HK-2 (cell line): ENCODE measurements around the gene PPP1R12B.
"Not testable (repeated sequence)": the region's sequence is repeated elsewhere in the genome, so short reads cannot be mapped to it uniquely, and the experiment has no call there.

Experiments used
- DNase-seq: peaks from one replicate; pipeline ENCODE4 v3.0.0-alpha.2; 2018; ENCODE audit not compliant: unreplicated experiment

Gene PPP1R12B

GRCh38 chr1:202614363-202615207 lies 266.1 kb downstream of the PPP1R12B start:
- DNase-seq = not testable (repeated sequence)

GRCh38 chr1:202615208-202615500 lies 266.7 kb downstream of the PPP1R12B start:
- DNase-seq = not testable (repeated sequence)

- peak; percentile 80 for DNase-seq
These were observed 267.2 kb downstream of the PPP1R12B start for GRCh38 chr1:202615501-202616354.

- DNase-seq = no peak
These were observed 267.9 kb downstream of the PPP1R12B start for GRCh38 chr1:202616355-202616915.

- not testable (repeated sequence) for DNase-seq
These were observed 270.5 kb downstream of the PPP1R12B start for GRCh38 chr1:202619012-202619411.

- DNase-seq = no peak
These were observed 271.0 kb downstream of the PPP1R12B start for GRCh38 chr1:202619505-202619904.

- not testable (repeated sequence) for DNase-seq
These were observed 271.5 kb downstream of the PPP1R12B start for GRCh38 chr1:202620036-202620435.

- DNase-seq = no peak
These were observed 272.9 kb downstream of the PPP1R12B start for GRCh38 chr1:202621446-202621845.

GRCh38 chr1:202622388-202622787 lies 273.9 kb downstream of the PPP1R12B start:
- no peak for DNase-seq

- no peak for DNase-seq
These were observed 274.6 kb downstream of the PPP1R12B start for GRCh38 chr1:202623075-202623474.

- not testable (repeated sequence) for DNase-seq
These were observed 275.0 kb downstream of the PPP1R12B start for GRCh38 chr1:202623476-202623875.

GRCh38 chr1:202624088-202624780 lies 275.7 kb downstream of the PPP1R12B start:
- no peak for DNase-seq

- DNase-seq = no peak
These were observed 276.2 kb downstream of the PPP1R12B start for GRCh38 chr1:202624781-202625108.

- peak; percentile 74 for DNase-seq
These were observed 277.2 kb downstream of the PPP1R12B start for GRCh38 chr1:202625416-202626360.

- DNase-seq = not testable (repeated sequence)
These were observed 278.5 kb downstream of the PPP1R12B start for GRCh38 chr1:202627036-202627435.

GRCh38 chr1:202627841-202628565 lies 279.5 kb downstream of the PPP1R12B start:
- no peak for DNase-seq

GRCh38 chr1:202628646-202629215 lies 280.2 kb downstream of the PPP1R12B start:
- no peak for DNase-seq

- not testable (repeated sequence) for DNase-seq
These were observed 280.8 kb downstream of the PPP1R12B start for GRCh38 chr1:202629257-202629811.

- DNase-seq = not testable (repeated sequence)
These were observed 281.6 kb downstream of the PPP1R12B start for GRCh38 chr1:202630096-202630495.
